Neural crest cell (in vitro differentiated cells): Measurements from ENCODE around the gene CD47. TPM values are rescaled to one million over a fixed set of nuclear protein-coding genes. Genes with fewer than 3 reads are reported as not detected.
A peak's percentile ranks its signal among the peaks of the same experiment; 100 is the strongest.

ENCODE experiments used
- DNase-seq: peaks from one replicate; pipeline ENCODE4 v3.0.0; 2021; ENCODE audit warnings: low read depth, mixed read lengths, low spot score
- H3K27ac Mint-ChIP-seq: one replicate; pipeline ENCODE4 v1.8.0; 2021; ENCODE audit warnings: mild to moderate bottlenecking, mixed read lengths; ENCODE audit not compliant: unreplicated experiment
- H3K27me3 Mint-ChIP-seq: 2 replicates; pipeline ENCODE4 v1.8.0; 2021; ENCODE audit warnings: low read depth, mild to moderate bottlenecking, mixed read lengths
- H3K36me3 Mint-ChIP-seq: 2 replicates; pipeline ENCODE4 v1.8.0; 2021; ENCODE audit warnings: low read depth, mild to moderate bottlenecking, mixed read lengths
- H3K4me1 Mint-ChIP-seq: 2 replicates; pipeline ENCODE4 v1.8.0; 2021; ENCODE audit warnings: mixed read lengths
- H3K4me3 Mint-ChIP-seq: one replicate; pipeline ENCODE4 v1.8.0; 2021; ENCODE audit warnings: mild to moderate bottlenecking, mixed read lengths
- H3K9me3 Mint-ChIP-seq: 2 replicates; pipeline ENCODE4 v1.8.0; 2021; ENCODE audit warnings: mixed read lengths
- total RNA-seq: library from RNA; stranded (reverse); gene quantifications from 2 replicates; pipeline ENCODE4 v1.2.1, GENCODE V29; 2021
- TF ChIP-seq, protein P1 (sequence below): fragments of 200-600 bp; sonication (generic); conservative IDR thresholded peaks from 2 replicates; pipeline ENCODE4 v1.5.0; 2021; ENCODE audit warnings: antibody characterized with exemption, mild to moderate bottlenecking

CD47 gene
- total RNA-seq, 1 donor from 2014 or later = 48.3 TPM

DNA sequence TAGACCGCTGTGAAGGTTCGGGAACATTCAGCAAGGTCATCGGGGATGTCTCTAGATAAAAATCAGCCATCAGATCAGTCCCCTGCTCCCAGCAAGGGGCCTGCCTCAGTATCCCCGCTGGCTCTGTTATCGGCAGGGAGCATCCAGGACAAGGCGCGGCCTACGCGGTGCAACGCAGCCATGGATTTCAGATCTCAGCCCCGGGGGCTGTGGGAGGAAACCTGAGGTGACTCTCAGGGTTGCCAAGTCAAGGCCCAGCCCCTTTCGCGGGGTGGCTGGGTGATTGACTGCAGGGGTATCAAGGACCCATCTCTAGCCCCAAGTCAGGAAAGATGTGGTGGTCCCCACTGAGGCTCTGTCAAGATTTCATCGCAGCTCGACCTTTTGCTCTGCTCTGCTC, 23.1 kb upstream of the CD47 start:
- Mint-ChIP-seq H3K4me1 (no peaks in the 10 kb centered on the region), H3K27ac (no peak overlapping the region), H3K27me3 (no peaks in the 10 kb centered on the region), H3K4me3 (no peak overlapping the region), H3K9me3 (peaks cover 3% of the 10 kb centered on the region), H3K36me3 (no peaks in the 10 kb centered on the region)
- TF ChIP-seq, protein P1, sequence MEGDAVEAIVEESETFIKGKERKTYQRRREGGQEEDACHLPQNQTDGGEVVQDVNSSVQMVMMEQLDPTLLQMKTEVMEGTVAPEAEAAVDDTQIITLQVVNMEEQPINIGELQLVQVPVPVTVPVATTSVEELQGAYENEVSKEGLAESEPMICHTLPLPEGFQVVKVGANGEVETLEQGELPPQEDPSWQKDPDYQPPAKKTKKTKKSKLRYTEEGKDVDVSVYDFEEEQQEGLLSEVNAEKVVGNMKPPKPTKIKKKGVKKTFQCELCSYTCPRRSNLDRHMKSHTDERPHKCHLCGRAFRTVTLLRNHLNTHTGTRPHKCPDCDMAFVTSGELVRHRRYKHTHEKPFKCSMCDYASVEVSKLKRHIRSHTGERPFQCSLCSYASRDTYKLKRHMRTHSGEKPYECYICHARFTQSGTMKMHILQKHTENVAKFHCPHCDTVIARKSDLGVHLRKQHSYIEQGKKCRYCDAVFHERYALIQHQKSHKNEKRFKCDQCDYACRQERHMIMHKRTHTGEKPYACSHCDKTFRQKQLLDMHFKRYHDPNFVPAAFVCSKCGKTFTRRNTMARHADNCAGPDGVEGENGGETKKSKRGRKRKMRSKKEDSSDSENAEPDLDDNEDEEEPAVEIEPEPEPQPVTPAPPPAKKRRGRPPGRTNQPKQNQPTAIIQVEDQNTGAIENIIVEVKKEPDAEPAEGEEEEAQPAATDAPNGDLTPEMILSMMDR = no peak
- no peak for DNase-seq

DNA sequence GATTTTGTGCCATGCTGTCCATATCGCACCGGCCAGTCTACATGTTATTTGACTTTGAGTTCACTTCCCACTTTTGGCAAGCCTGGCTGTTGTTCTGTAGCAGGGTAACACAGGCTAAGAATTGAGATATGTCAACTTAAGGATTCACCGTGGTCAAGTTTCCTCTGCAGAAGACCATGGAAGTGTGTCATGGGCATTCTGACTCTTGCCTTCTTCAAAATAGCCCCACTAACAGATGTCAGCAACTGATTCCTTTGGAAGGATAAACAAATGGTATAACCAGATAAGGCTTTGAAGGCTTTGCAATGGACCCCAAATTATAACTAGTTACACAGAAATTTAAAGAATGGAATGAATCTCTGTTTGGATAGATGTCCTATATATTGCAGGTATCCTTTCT, 20.1 kb upstream of the CD47 start:
- Mint-ChIP-seq H3K9me3 (no peaks in the 10 kb centered on the region), H3K27me3 (no peaks in the 10 kb centered on the region), H3K36me3 (no peaks in the 10 kb centered on the region), H3K4me3 (no peak overlapping the region), H3K4me1 (peaks cover under 1% of the 10 kb centered on the region), H3K27ac (peak overlapping the region; percentile 46)
- DNase-seq = no peak
- TF ChIP-seq, protein P1 = no peak

DNA sequence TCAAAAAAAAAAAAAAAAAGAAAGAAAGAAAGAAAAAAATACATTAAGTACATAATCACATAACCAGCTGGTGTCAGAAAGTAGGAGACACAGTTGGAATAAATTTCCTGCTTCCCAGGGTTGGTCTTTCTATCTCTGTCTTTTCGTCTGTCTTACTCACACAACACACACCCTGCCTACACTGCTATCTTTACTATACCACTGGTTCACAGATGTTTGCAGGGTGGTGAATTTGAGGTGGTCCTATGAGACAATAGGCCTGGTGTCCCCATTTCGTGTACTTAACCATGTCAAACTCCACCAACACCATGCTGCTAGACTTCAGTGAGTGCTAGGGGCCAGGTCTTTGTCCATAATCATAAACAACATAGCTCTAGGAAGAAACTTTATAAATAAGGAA, 17.6 kb upstream of the CD47 start:
- peaks cover 25% of the 10 kb centered on the region for H3K4me1 Mint-ChIP-seq
- H3K4me3 Mint-ChIP-seq = no peak overlapping the region
- H3K27me3 Mint-ChIP-seq = no peaks in the 10 kb centered on the region

DNA sequence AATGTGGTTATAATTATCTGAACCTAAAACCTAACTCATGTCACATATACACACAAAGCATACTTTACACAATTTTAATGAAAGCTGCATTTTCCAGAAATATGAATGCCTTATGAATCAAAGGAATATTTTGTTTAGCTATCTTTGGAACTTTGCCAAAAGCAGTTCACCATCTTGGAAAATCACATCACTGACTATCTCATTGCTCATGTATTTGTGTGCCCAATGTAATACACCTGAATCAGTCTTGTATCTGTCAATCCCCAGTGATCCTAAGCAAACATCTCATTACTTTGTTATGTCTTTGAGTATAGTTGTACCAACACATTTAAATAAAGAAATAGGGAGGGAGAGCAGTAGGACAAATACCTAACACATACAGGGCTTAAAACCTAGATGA, 15.6 kb upstream of the CD47 start:
- no peak overlapping the region for H3K4me3 Mint-ChIP-seq
- H3K27ac Mint-ChIP-seq = no peak overlapping the region
- H3K36me3 Mint-ChIP-seq = no peaks in the 10 kb centered on the region
- TF ChIP-seq, protein P1 = no peak
- no peak for DNase-seq
- H3K4me1 Mint-ChIP-seq = peaks cover 38% of the 10 kb centered on the region
- peaks cover 6% of the 10 kb centered on the region for H3K9me3 Mint-ChIP-seq
- H3K27me3 Mint-ChIP-seq = no peaks in the 10 kb centered on the region

More for the DNA sequence above, 17.6 kb upstream of the CD47 start:
- TF ChIP-seq, protein P1 = no peak
- no peak for DNase-seq
- H3K9me3 Mint-ChIP-seq = peaks cover 6% of the 10 kb centered on the region
- no peak overlapping the region for H3K27ac Mint-ChIP-seq
- no peaks in the 10 kb centered on the region for H3K36me3 Mint-ChIP-seq

DNA sequence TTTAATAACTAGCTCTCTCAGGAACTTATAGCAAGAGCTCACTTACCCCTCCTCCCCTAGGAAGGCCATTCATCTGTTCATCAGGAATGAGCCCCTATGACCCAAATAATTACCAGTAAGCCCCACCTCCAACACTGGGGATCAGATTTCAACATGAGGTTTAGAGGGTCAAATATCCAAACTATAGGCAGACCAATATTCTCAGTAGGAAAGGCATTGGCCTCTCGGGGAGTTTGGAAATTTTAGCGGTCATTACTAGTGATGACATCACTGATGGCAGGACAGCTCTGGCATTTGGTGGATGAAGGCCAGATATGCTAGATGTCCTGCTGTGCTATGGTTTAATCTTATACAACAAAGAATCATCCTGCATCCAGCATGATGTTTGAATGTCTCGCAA, 15.2 kb upstream of the CD47 start:
- Mint-ChIP-seq H3K27me3 (no peaks in the 10 kb centered on the region), H3K27ac (no peak overlapping the region), H3K36me3 (no peaks in the 10 kb centered on the region), H3K9me3 (peaks cover 6% of the 10 kb centered on the region), H3K4me1 (peaks cover 38% of the 10 kb centered on the region), H3K4me3 (no peak overlapping the region)
- no peak for DNase-seq
- TF ChIP-seq, protein P1 = no peak
